Liver (tissue), 9 donors: ENCODE results near the gene SPSB2. TPM values are rescaled to one million over a fixed set of nuclear protein-coding genes. Genes with fewer than 3 reads are reported as not detected.
A peak's percentile ranks its signal among the peaks of the same experiment; 100 is the strongest.

ENCODE experiments used
- DNase-seq: peaks from one replicate; pipeline ENCODE4 v3.0.0-alpha.2; 2017; ENCODE audit warnings: low spot score
- H3K27ac ChIP-seq, 2 donors: one replicate each; pipeline ENCODE4 v1.7.0; 2013; ENCODE audit warnings: inconsistent platforms in 2 of 2, low read length in 2 of 2, control low read depth in 1 of 2, low read depth in 1 of 2, mild to moderate bottlenecking in 1 of 2
- H3K27me3 ChIP-seq, 4 donors: one replicate each; pipeline versions ENCODE4 v1.6.1 to v1.7.0; 2013; ENCODE audit warnings: low read length in 3 of 4, inconsistent platforms in 1 of 4, mild to moderate bottlenecking in 1 of 4, moderate library complexity in 1 of 4; ENCODE audit not compliant: control insufficient read depth in 4 of 4, insufficient read depth in 4 of 4
- H3K36me3 ChIP-seq, 4 donors: one replicate each; pipeline versions ENCODE4 v1.6.1 to v1.7.0; 2013; ENCODE audit warnings: low read length in 3 of 4, mild to moderate bottlenecking in 3 of 4, low read depth in 1 of 4, moderate library complexity in 1 of 4; ENCODE audit not compliant: control insufficient read depth in 4 of 4, insufficient read depth in 3 of 4
- H3K4me1 ChIP-seq, 4 donors: one replicate each; pipeline versions ENCODE4 v1.6.1 to v1.7.0; 2013; ENCODE audit warnings: low read length in 3 of 4, mild to moderate bottlenecking in 3 of 4, moderate library complexity in 1 of 4; ENCODE audit not compliant: control insufficient read depth in 4 of 4, insufficient read depth in 4 of 4
- H3K4me3 ChIP-seq, 3 donors: one replicate each; pipeline versions ENCODE4 v1.6.1 to v1.7.0; 2013; ENCODE audit warnings: low read length in 3 of 3, control low read depth in 1 of 3, low read depth in 1 of 3, mild to moderate bottlenecking in 1 of 3
- H3K9ac ChIP-seq, 2 donors: one replicate each; pipeline ENCODE4 v1.7.0; 2013; ENCODE audit warnings: low read length in 2 of 2, mild to moderate bottlenecking in 2 of 2, moderate library complexity in 2 of 2, control low read depth in 1 of 2, low read depth in 1 of 2
- H3K9me3 ChIP-seq, 4 donors: one replicate each; pipeline versions ENCODE4 v1.6.1 to v1.7.0; 2013; ENCODE audit warnings: low read length in 3 of 4; ENCODE audit not compliant: control insufficient read depth in 4 of 4
- ATF3 ChIP-seq: IDR thresholded peaks from 2 replicates; pipeline ENCODE4 v1.6.1; 2016; ENCODE audit warnings: antibody characterized with exemption
- CTCF ChIP-seq: fragments of 150-350 bp; IDR thresholded peaks from 2 replicates; pipeline ENCODE4 v1.5.1; 2017; ENCODE audit warnings: improper control_type of control experiment, low read depth, low read length; ENCODE audit not compliant: missing input control
- EGR1 ChIP-seq, 2 donors: IDR thresholded peaks; 2 replicates each; pipeline ENCODE4 v1.6.1; 2016 to 2018; ENCODE audit warnings: antibody characterized with exemption in 2 of 2, low read depth in 2 of 2
- FOXA1 ChIP-seq: IDR thresholded peaks from 2 replicates; pipeline ENCODE4 v1.6.1; 2016; ENCODE audit warnings: antibody characterized with exemption
- FOXA2 ChIP-seq: IDR thresholded peaks from 2 replicates; pipeline ENCODE4 v1.6.1; 2016; ENCODE audit warnings: antibody characterized with exemption
- GABPA ChIP-seq, 2 donors: IDR thresholded peaks in 1 of 2; conservative IDR thresholded peaks in 1 of 2; 2 replicates each; pipeline ENCODE4 v1.6.1; 2016; ENCODE audit warnings: antibody characterized with exemption in 2 of 2, mild to moderate bottlenecking in 1 of 2, moderate library complexity in 1 of 2
- HNF4A ChIP-seq, 2 donors: conservative IDR thresholded peaks; 2 replicates each; pipeline ENCODE4 v1.6.1; 2016; ENCODE audit warnings: antibody characterized with exemption in 2 of 2, mild to moderate bottlenecking in 2 of 2
- HNF4G ChIP-seq: IDR thresholded peaks from 2 replicates; pipeline ENCODE4 v1.6.1; 2016; ENCODE audit warnings: antibody characterized with exemption
- JUND ChIP-seq, 2 donors: IDR thresholded peaks; 2 replicates each; pipeline ENCODE4 v1.6.1; 2016; ENCODE audit warnings: antibody characterized with exemption in 2 of 2
- MAX ChIP-seq: IDR thresholded peaks from 2 replicates; pipeline ENCODE4 v1.6.1; 2016; ENCODE audit warnings: antibody characterized with exemption
- RAD21 ChIP-seq, 2 donors: IDR thresholded peaks; 2 replicates each; pipeline ENCODE4 v1.6.1; 2016; ENCODE audit warnings: antibody characterized with exemption in 2 of 2, mild to moderate bottlenecking in 2 of 2
- REST ChIP-seq: IDR thresholded peaks from 2 replicates; pipeline ENCODE4 v1.6.1; 2016; ENCODE audit warnings: antibody characterized with exemption, mild to moderate bottlenecking
- RXRA ChIP-seq, 2 donors: IDR thresholded peaks; 2 replicates each; pipeline ENCODE4 v1.6.1; 2017 to 2018; ENCODE audit warnings: antibody characterized with exemption in 2 of 2, mild to moderate bottlenecking in 1 of 2
- SP1 ChIP-seq: IDR thresholded peaks from 2 replicates; pipeline ENCODE4 v1.6.1; 2018; ENCODE audit warnings: antibody characterized with exemption, mild to moderate bottlenecking
- TAF1 ChIP-seq: conservative IDR thresholded peaks from 2 replicates; pipeline ENCODE4 v1.6.1; 2016; ENCODE audit warnings: antibody characterized with exemption, mild to moderate bottlenecking
- YY1 ChIP-seq: IDR thresholded peaks from 2 replicates; pipeline ENCODE4 v1.6.1; 2016; ENCODE audit warnings: antibody characterized with exemption, mild to moderate bottlenecking
- ZBTB33 ChIP-seq: IDR thresholded peaks from 2 replicates; pipeline ENCODE4 v1.6.1; 2016; ENCODE audit warnings: antibody characterized with exemption
- whole genome bisulfite sequencing: extraction: QIAGEN DNeasy Blood & Tissue Kit; methylation state at CpG from one replicate; pipeline ENCODE4 v1.1.7; 2013; 5-methylcytosine and 5-hydroxymethylcytosine counted together
- polyA plus RNA-seq, 2 donors: library from polyadenylated mRNA; stranded (reverse) in 1 of 2; unstranded in 1 of 2; fragments of 200-250 nt in 1 of 2; fragments of >200 nt in 1 of 2; fragmentation: Nextera tagmentation in 1 of 2; extraction: Ambion mirVana in 1 of 2; gene quantifications; one replicate each; pipeline versions ENCODE4 v1.2.1 to v1.2.3, GENCODE V29; 2013 to 2015
- total RNA-seq, 2 donors: library from RNA; depleted of rRNA; stranded (reverse); fragments of >200 nt; gene quantifications; one replicate each; pipeline ENCODE4 v1.2.3, GENCODE V29; 2014
- donor health status: healthy.
- donor health status: healthy.
- donor health status: healthy.
- donor health status: healthy.
- donor health status: healthy.

Gene SPSB2
- total and polyA plus RNA-seq, 4 donors = 3.2 to 4.6 (median 4.1) TPM

GRCh38 chr12:6821591-6822425 lies 51.3 kb downstream of the SPSB2 start, which contains the start of gene GPR162:
Gene GPR162, plus strand, starts transcription at chr12:6821821. Its CDS starts 2,078 bp downstream, at chr12:6823899.
- DNase-seq = peak; percentile 49
- Histone ChIP-seq H3K4me3 (peak within 1 kb of the TSS in 2 of 3 donors; percentile 38 to 44), H3K27ac (peak within 1 kb of the TSS in 1 of 2 donors; percentile 72), H3K4me1 (peaks cover 0 to 41% (median 29%) of the 10 kb centered on the region in 4 donors), H3K9ac (no peak within 1 kb of the TSS), H3K9me3 (no peaks in the 10 kb centered on the region), H3K36me3 (no peaks in the 10 kb centered on the region), H3K27me3 (no peaks in the 10 kb centered on the region)
- TF ChIP-seq HNF4A (conservative IDR thresholded peaks at IDR 0.05) (no peak), JUND (IDR thresholded peaks at IDR 0.05) (no peak), YY1 (no peak), FOXA2 (no peak), SP1 (no peak), TAF1 (no peak), RXRA (IDR thresholded peaks at IDR 0.05) (no peak), CTCF (no peak), ATF3 (no peak), GABPA (IDR thresholded peaks at IDR 0.05 in 1 of 2, conservative IDR thresholded peaks at IDR 0.05 in 1 of 2) (no peak), FOXA1 (no peak), MAX (no peak), ZBTB33 (no peak), RAD21 (IDR thresholded peaks at IDR 0.05) (no peak), EGR1 (IDR thresholded peaks at IDR 0.05; ENCODE audit: low read depth in 2 of 2) (no peak), REST (no peak), HNF4G (no peak)
- 5% methylated on average over 28 of the region's 28 CpGs for WGBS

Other genes with a start within 250 kb of the SPSB2 start
- 1 to 10 TPM in 1 of 2 donors, under 1 TPM in 1; 0.84 to 2.0 TPM for gene LPAR5, start 237.3 kb downstream of the SPSB2 start, total RNA-seq
- 1 to 10 TPM in 1 of 2 donors, under 1 TPM in 1; 0.58 to 1.3 TPM for gene LPAR5, start 237.3 kb downstream of the SPSB2 start, polyA plus RNA-seq
- gene ACRBP, start 225.9 kb downstream of the SPSB2 start, total RNA-seq = 1 to 10 TPM in 1 of 2 donors, under 1 TPM in 1; 0.50 to 1.5 TPM
- gene ACRBP, start 225.9 kb downstream of the SPSB2 start, polyA plus RNA-seq = under 1 TPM; 0.39 to 0.80 TPM
- gene ING4, start 210.2 kb downstream of the SPSB2 start, total RNA-seq = 10 to 100 TPM; 14.9 to 15.5 TPM
- 10 to 100 TPM; 13.9 to 18.1 TPM for gene ING4, start 210.2 kb downstream of the SPSB2 start, polyA plus RNA-seq
- 10 to 100 TPM in 1 of 2 donors, 1 to 10 TPM in 1; 8.5 to 11.5 TPM for gene ZNF384, start 183.9 kb downstream of the SPSB2 start, total RNA-seq
- gene ZNF384, start 183.9 kb downstream of the SPSB2 start, polyA plus RNA-seq = 10 to 100 TPM in 1 of 2 donors, 1 to 10 TPM in 1; 3.9 to 12.7 TPM
- gene PIANP, start 172.5 kb downstream of the SPSB2 start, total RNA-seq = not detected
- under 1 TPM in 1 of 2 donors, not detected in 1; 0.03 TPM for gene PIANP, start 172.5 kb downstream of the SPSB2 start, polyA plus RNA-seq
- 10 to 100 TPM; 26.0 to 31.3 TPM for gene COPS7A, start 149.3 kb downstream of the SPSB2 start, total RNA-seq
- 10 to 100 TPM; 33.5 to 37.7 TPM for gene COPS7A, start 149.3 kb downstream of the SPSB2 start, polyA plus RNA-seq
- gene MLF2, start 120.2 kb downstream of the SPSB2 start, total RNA-seq = 100 to 1,000 TPM in 1 of 2 donors, 10 to 100 TPM in 1; 59.6 to 131 TPM
- gene MLF2, start 120.2 kb downstream of the SPSB2 start, polyA plus RNA-seq = 100 to 1,000 TPM; 194 to 235 TPM
- 100 to 1,000 TPM in 1 of 2 donors, 10 to 100 TPM in 1; 26.3 to 106 TPM for gene PTMS, start 106.9 kb downstream of the SPSB2 start, total RNA-seq
- 100 to 1,000 TPM; 103 to 261 TPM for gene PTMS, start 106.9 kb downstream of the SPSB2 start, polyA plus RNA-seq
- gene LAG3, start 100.8 kb downstream of the SPSB2 start, total RNA-seq = under 1 TPM; 0.14 to 0.42 TPM
- 1 to 10 TPM in 1 of 2 donors, under 1 TPM in 1; 0.53 to 1.2 TPM for gene LAG3, start 100.8 kb downstream of the SPSB2 start, polyA plus RNA-seq
- 10 to 100 TPM; 22.5 to 44.8 TPM for gene CD4, start 83.8 kb downstream of the SPSB2 start, total RNA-seq
- 10 to 100 TPM; 15.9 to 41.5 TPM for gene CD4, start 83.8 kb downstream of the SPSB2 start, polyA plus RNA-seq
- 1 to 10 TPM in 1 of 2 donors, under 1 TPM in 1; 0.59 to 2.1 TPM for gene GPR162, start 51.5 kb downstream of the SPSB2 start, total RNA-seq
- gene GPR162, start 51.5 kb downstream of the SPSB2 start, polyA plus RNA-seq = 1 to 10 TPM; 1.4 to 2.4 TPM
- 1 to 10 TPM; 1.5 to 1.9 TPM for gene P3H3, start 44.9 kb downstream of the SPSB2 start, total RNA-seq
- 1 to 10 TPM in 1 of 2 donors, under 1 TPM in 1; 0.42 to 1.7 TPM for gene P3H3, start 44.9 kb downstream of the SPSB2 start, polyA plus RNA-seq
- gene GNB3, start 32.4 kb downstream of the SPSB2 start, total RNA-seq = under 1 TPM in 1 of 2 donors, not detected in 1; under 0.01 TPM
- under 1 TPM in 1 of 2 donors, not detected in 1; 0.12 TPM for gene GNB3, start 32.4 kb downstream of the SPSB2 start, polyA plus RNA-seq
- gene CDCA3, start 22.0 kb downstream of the SPSB2 start, total RNA-seq = 10 to 100 TPM in 1 of 2 donors, under 1 TPM in 1; 0.25 to 26.0 TPM
- 1 to 10 TPM; 1.3 to 3.9 TPM for gene CDCA3, start 22.0 kb downstream of the SPSB2 start, polyA plus RNA-seq
- gene USP5, start 21.2 kb downstream of the SPSB2 start, total RNA-seq = 10 to 100 TPM; 39.8 to 41.0 TPM
- 10 to 100 TPM; 15.2 to 31.6 TPM for gene USP5, start 21.2 kb downstream of the SPSB2 start, polyA plus RNA-seq
- gene TPI1, start 5.8 kb downstream of the SPSB2 start, total RNA-seq = 100 to 1,000 TPM; 190 to 252 TPM
- gene TPI1, start 5.8 kb downstream of the SPSB2 start, polyA plus RNA-seq = 100 to 1,000 TPM; 540 to 547 TPM
- gene LRRC23, start 31.5 kb upstream of the SPSB2 start, total RNA-seq = 1 to 10 TPM; 2.0 to 3.6 TPM
- 1 to 10 TPM in 1 of 2 donors, under 1 TPM in 1; 0.92 to 2.3 TPM for gene LRRC23, start 31.5 kb upstream of the SPSB2 start, polyA plus RNA-seq
- 1 to 10 TPM; 1.1 to 3.1 TPM for gene ENO2, start 41.3 kb upstream of the SPSB2 start, total RNA-seq
- gene ENO2, start 41.3 kb upstream of the SPSB2 start, polyA plus RNA-seq = 1 to 10 TPM; 1.3 to 1.6 TPM
- gene ATN1, start 54.7 kb upstream of the SPSB2 start, total RNA-seq = 10 to 100 TPM in 1 of 2 donors, 1 to 10 TPM in 1; 3.6 to 10.2 TPM
- gene ATN1, start 54.7 kb upstream of the SPSB2 start, polyA plus RNA-seq = 10 to 100 TPM in 1 of 2 donors, 1 to 10 TPM in 1; 5.6 to 12.6 TPM
- gene RNU7-1, start 70.5 kb upstream of the SPSB2 start, total RNA-seq = not detected
- not detected for gene RNU7-1, start 70.5 kb upstream of the SPSB2 start, polyA plus RNA-seq
- gene C12orf57, start 70.7 kb upstream of the SPSB2 start, total RNA-seq = 10 to 100 TPM; 49.2 to 53.8 TPM
- 100 to 1,000 TPM in 1 of 2 donors, 10 to 100 TPM in 1; 77.7 to 193 TPM for gene C12orf57, start 70.7 kb upstream of the SPSB2 start, polyA plus RNA-seq
- 10 to 100 TPM; 19.7 to 41.0 TPM for gene PTPN6, start 78.1 kb upstream of the SPSB2 start, total RNA-seq
- 10 to 100 TPM; 15.2 to 19.4 TPM for gene PTPN6, start 78.1 kb upstream of the SPSB2 start, polyA plus RNA-seq
- 10 to 100 TPM; 82.7 to 99.1 TPM for gene PHB2, start 97.4 kb upstream of the SPSB2 start, total RNA-seq
- gene PHB2, start 97.4 kb upstream of the SPSB2 start, polyA plus RNA-seq = 100 to 1,000 TPM; 107 to 133 TPM
- gene EMG1, start 97.6 kb upstream of the SPSB2 start, total RNA-seq = 10 to 100 TPM; 14.7 to 18.0 TPM
- 10 to 100 TPM; 11.5 to 28.6 TPM for gene EMG1, start 97.6 kb upstream of the SPSB2 start, polyA plus RNA-seq
- 10 to 100 TPM; 57.7 to 96.5 TPM for gene LPCAT3, start 145.2 kb upstream of the SPSB2 start, total RNA-seq
- gene LPCAT3, start 145.2 kb upstream of the SPSB2 start, polyA plus RNA-seq = 10 to 100 TPM; 41.9 to 96.3 TPM
- 1,000 to 10,000 TPM in 1 of 2 donors, 100 to 1,000 TPM in 1; 267 to 2,029 TPM for gene C1S, start 187.4 kb upstream of the SPSB2 start, total RNA-seq
- 1,000 to 10,000 TPM; 1,439 to 1,696 TPM for gene C1S, start 187.4 kb upstream of the SPSB2 start, polyA plus RNA-seq
- gene C1R, start 219.1 kb upstream of the SPSB2 start, total RNA-seq = 1,000 to 10,000 TPM in 1 of 2 donors, 100 to 1,000 TPM in 1; 211 to 1,249 TPM
- 1,000 to 10,000 TPM; 1,058 to 1,822 TPM for gene C1R, start 219.1 kb upstream of the SPSB2 start, polyA plus RNA-seq
- 100 to 1,000 TPM in 1 of 2 donors, 10 to 100 TPM in 1; 67.5 to 188 TPM for gene C1RL, start 235.9 kb upstream of the SPSB2 start, total RNA-seq
- gene C1RL, start 235.9 kb upstream of the SPSB2 start, polyA plus RNA-seq = 100 to 1,000 TPM; 104 to 145 TPM